ENCODE results near the gene PTGES3L. TPM values are rescaled to one million over a fixed set of nuclear protein-coding genes. Genes with fewer than 3 reads are reported as not detected.
A peak's percentile ranks its signal among the peaks of the same experiment; 100 is the strongest.

The PTGES3L gene
- total and polyA plus RNA-seq, 2 of the 13 experiments (the other 11 are each of a cell fraction or from before 2014, with no cell fraction given): 1.2 to 2.9 TPM

- peak; percentile 93 for TF ChIP-seq HMGXB3 (CRISPR knock-in tag; IDR thresholded peaks at IDR 0.05; ENCODE audit: borderline replicate concordance)
- TF ChIP-seq, protein P1, sequence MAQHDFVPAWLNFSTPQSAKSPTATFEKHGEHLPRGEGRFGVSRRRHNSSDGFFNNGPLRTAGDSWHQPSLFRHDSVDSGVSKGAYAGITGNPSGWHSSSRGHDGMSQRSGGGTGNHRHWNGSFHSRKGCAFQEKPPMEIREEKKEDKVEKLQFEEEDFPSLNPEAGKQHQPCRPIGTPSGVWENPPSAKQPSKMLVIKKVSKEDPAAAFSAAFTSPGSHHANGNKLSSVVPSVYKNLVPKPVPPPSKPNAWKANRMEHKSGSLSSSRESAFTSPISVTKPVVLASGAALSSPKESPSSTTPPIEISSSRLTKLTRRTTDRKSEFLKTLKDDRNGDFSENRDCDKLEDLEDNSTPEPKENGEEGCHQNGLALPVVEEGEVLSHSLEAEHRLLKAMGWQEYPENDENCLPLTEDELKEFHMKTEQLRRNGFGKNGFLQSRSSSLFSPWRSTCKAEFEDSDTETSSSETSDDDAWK (CRISPR knock-in tag; IDR thresholded peaks at IDR 0.05): no peak
- peak; percentile 85 for TF ChIP-seq RAD21 (CRISPR knock-in tag; IDR thresholded peaks at IDR 0.05)
- peak; percentile 66; the same call in 1 of the 2 replicates for TF ChIP-seq HES4 (CRISPR knock-in tag; IDR thresholded peaks at IDR 0.05; ENCODE audit: borderline replicate concordance)
- peak; percentile 100 for TF ChIP-seq REPIN1 (CRISPR knock-in tag; IDR thresholded peaks at IDR 0.05; ENCODE audit: borderline replicate concordance, low read depth)
- TF ChIP-seq HNRNPH1 (optimal IDR thresholded peaks at IDR 0.05; ENCODE audit: low read depth, low read length): peak; percentile 37
- TF ChIP-seq, protein P2, sequence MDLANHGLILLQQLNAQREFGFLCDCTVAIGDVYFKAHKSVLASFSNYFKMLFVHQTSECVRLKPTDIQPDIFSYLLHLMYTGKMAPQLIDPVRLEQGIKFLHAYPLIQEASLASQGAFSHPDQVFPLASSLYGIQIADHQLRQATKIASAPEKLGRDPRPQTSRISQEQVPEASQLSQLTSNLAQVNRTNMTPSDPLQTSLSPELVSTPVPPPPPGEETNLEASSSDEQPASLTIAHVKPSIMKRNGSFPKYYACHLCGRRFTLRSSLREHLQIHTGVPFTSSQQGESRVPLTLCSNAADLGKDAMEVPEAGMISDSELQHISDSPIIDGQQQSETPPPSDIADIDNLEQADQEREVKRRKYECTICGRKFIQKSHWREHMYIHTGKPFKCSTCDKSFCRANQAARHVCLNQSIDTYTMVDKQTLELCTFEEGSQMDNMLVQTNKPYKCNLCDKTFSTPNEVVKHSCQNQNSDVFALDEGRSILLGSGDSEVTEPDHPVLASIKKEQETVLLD (CRISPR knock-in tag; IDR thresholded peaks at IDR 0.05; ENCODE audit: low read depth): peak; percentile 87
- TF ChIP-seq ETV6 (CRISPR knock-in tag; conservative IDR thresholded peaks at IDR 0.05): peak; percentile 91
- TF ChIP-seq FLYWCH1 (CRISPR knock-in tag; IDR thresholded peaks at IDR 0.05): peak; percentile 87; the same call in 1 of the 2 replicates
- TF ChIP-seq SSRP1 (CRISPR knock-in tag; IDR thresholded peaks at IDR 0.05): peak; percentile 97
- peak; percentile 96 for TF ChIP-seq ZBTB3 (CRISPR knock-in tag; IDR thresholded peaks at IDR 0.05; ENCODE audit: borderline replicate concordance, low read depth)
- no peak for TF ChIP-seq RFX1 (IDR thresholded peaks at IDR 0.05)
- TF ChIP-seq MIXL1 (CRISPR knock-in tag; IDR thresholded peaks at IDR 0.05): peak; percentile 99
- TF ChIP-seq ZNF556 (CRISPR knock-in tag; IDR thresholded peaks at IDR 0.05; ENCODE audit: borderline replicate concordance): peak; percentile 99
- TF ChIP-seq SYNCRIP (IDR thresholded peaks at IDR 0.05; ENCODE audit: insufficient read depth, low read depth, low read length): no peak
- peak; percentile 31; the same call in 1 of the 2 replicates for TF ChIP-seq RELA (CRISPR knock-in tag; IDR thresholded peaks at IDR 0.05)
- TF ChIP-seq, protein P3, sequence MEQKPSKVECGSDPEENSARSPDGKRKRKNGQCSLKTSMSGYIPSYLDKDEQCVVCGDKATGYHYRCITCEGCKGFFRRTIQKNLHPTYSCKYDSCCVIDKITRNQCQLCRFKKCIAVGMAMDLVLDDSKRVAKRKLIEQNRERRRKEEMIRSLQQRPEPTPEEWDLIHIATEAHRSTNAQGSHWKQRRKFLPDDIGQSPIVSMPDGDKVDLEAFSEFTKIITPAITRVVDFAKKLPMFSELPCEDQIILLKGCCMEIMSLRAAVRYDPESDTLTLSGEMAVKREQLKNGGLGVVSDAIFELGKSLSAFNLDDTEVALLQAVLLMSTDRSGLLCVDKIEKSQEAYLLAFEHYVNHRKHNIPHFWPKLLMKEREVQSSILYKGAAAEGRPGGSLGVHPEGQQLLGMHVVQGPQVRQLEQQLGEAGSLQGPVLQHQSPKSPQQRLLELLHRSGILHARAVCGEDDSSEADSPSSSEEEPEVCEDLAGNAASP (CRISPR knock-in tag; IDR thresholded peaks at IDR 0.05; ENCODE audit: borderline replicate concordance): peak; percentile 93
- TF ChIP-seq LCORL (IDR thresholded peaks at IDR 0.05): 0 out of 2 replicates have a peak, but pooled peaks have one; percentile 17
- TF ChIP-seq LCORL (CRISPR knock-in tag; IDR thresholded peaks at IDR 0.05): peak; percentile 89
- TF ChIP-seq ZNF790 (CRISPR knock-in tag; IDR thresholded peaks at IDR 0.05; ENCODE audit: borderline replicate concordance): peak; percentile 96
- peak; percentile 93 to 98 for TF ChIP-seq POLR2A (IDR thresholded peaks at IDR 0.05; ENCODE audit: insufficient read depth in 1 of 2, low read depth in 2 of 2, low read length in 2 of 2)
- peak; percentile 88 for TF ChIP-seq CHD2 (IDR thresholded peaks at IDR 0.05; ENCODE audit: low read depth, low read length)
These were observed 18.4 kb upstream of the PTGES3L start, which contains the start of gene RPL27 (continued) for GRCh38 chr17:42997984-42998938.

All from HepG2 (cell line).